ENCODE measurements around the gene MALRD1.

DNA sequence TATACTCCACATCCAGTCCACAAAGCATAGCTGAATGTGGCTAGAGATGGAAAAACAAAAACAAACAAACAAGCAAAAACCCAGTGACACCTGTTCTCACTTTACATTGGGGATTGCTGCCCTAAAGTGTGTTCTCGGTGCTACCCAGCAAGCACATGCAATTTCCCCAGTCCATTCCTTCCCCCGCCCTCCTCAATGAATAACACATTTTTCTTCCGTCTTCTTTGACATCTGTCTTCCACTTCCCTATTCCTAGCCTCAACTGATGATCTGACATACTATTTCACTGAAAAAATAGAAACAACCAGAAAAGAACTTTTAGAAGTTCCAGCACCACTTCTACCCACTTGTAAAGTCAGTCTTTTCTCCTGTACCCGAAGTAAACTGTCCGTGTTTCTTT, 147.1 kb downstream of the MALRD1 start:
- TF ChIP-seq ZNF671 (CRISPR knock-in tag; IDR thresholded peaks at IDR 0.05) = no peak
- TF ChIP-seq, protein P1, sequence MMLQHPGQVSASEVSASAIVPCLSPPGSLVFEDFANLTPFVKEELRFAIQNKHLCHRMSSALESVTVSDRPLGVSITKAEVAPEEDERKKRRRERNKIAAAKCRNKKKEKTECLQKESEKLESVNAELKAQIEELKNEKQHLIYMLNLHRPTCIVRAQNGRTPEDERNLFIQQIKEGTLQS (CRISPR knock-in tag; conservative IDR thresholded peaks at IDR 0.05) = no peak
- TF ChIP-seq, protein P2, sequence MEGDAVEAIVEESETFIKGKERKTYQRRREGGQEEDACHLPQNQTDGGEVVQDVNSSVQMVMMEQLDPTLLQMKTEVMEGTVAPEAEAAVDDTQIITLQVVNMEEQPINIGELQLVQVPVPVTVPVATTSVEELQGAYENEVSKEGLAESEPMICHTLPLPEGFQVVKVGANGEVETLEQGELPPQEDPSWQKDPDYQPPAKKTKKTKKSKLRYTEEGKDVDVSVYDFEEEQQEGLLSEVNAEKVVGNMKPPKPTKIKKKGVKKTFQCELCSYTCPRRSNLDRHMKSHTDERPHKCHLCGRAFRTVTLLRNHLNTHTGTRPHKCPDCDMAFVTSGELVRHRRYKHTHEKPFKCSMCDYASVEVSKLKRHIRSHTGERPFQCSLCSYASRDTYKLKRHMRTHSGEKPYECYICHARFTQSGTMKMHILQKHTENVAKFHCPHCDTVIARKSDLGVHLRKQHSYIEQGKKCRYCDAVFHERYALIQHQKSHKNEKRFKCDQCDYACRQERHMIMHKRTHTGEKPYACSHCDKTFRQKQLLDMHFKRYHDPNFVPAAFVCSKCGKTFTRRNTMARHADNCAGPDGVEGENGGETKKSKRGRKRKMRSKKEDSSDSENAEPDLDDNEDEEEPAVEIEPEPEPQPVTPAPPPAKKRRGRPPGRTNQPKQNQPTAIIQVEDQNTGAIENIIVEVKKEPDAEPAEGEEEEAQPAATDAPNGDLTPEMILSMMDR (IDR thresholded peaks at IDR 0.05) = no peak
- no peak for TF ChIP-seq FOXJ3 (CRISPR knock-in tag; IDR thresholded peaks at IDR 0.05; ENCODE audit: borderline replicate concordance)
